K562 (cell line): ENCODE results near the gene ATG13. TPM values are rescaled to one million over a fixed set of nuclear protein-coding genes. Genes with fewer than 3 reads are reported as not detected.

Experiments used
- ATAC-seq: fragments of 200-7000 bp; cut with Tn5 transposase; 3 replicates; pipeline ENCODE4 v1.9.1; 2020; ENCODE audit warnings: moderate library complexity
- BruUV-seq: library from RNA; stranded (reverse); fragments of 400-500 nt; replicated peaks from 2 replicates; lab custom pipeline; 2021; lab: Mats Ljungman, UMichigan
- CTCF ChIA-PET: fragments of 300-600 bp; formaldehyde crosslinking; extraction: SDS; loops from one replicate; lab custom pipeline; 2021; ENCODE audit warnings: low intra/inter-chr PET ratio; lab: Yijun Ruan, JAX
- POLR2A ChIA-PET: fragments of 300-600, 350-650 bp; sonication (Branson Sonifier 250); formaldehyde crosslinking; extraction: SDS; loops from one replicate; lab custom pipeline; 2021; ENCODE audit warnings: antibody characterized with exemption, inconsistent platforms; lab: Yijun Ruan, JAX
- DNase-seq, 4 experiments: peaks; one replicate each; pipeline versions ENCODE4 v3.0.0 to v3.0.0-alpha.2; 2011 to 2018; ENCODE audit warnings: low spot score in 3 of 4, mixed read lengths in 3 of 4; ENCODE audit errors: extremely low read depth in 1 of 4
- FAIRE-seq: peaks from 2 replicates; lab custom pipeline; 2011; peaks lifted over from hg19 to GRCh38; lab: Jason Lieb, UNC
- H2AFZ ChIP-seq: 2 replicates; pipeline ENCODE4 v1.6.0; 2011; ENCODE audit warnings: low read depth, low read length, control low read depth, inconsistent platforms
- H3K27ac ChIP-seq: fragments of 200-600 bp; 3 replicates; pipeline ENCODE4 v1.8.0; 2011; ENCODE audit warnings: low read depth, mild to moderate bottlenecking, control low read depth, inconsistent platforms, low read length, moderate library complexity, mixed read lengths; ENCODE audit errors: extremely low read depth
- H3K27me3 ChIP-seq, 2 experiments: fragments of 300-600 bp in 1 of 2; 2 replicates in 1 of 2; 3 replicates in 1 of 2; pipeline versions ENCODE4 v1.6.0 to v1.8.0; 2011; ENCODE audit warnings: inconsistent platforms in 2 of 2, low read length in 2 of 2, mild to moderate bottlenecking in 1 of 2, mixed read lengths in 1 of 2, moderate library complexity in 1 of 2; ENCODE audit not compliant: control insufficient read depth in 2 of 2, insufficient read depth in 2 of 2
- H3K36me3 ChIP-seq: fragments of 300-600 bp; 3 replicates; pipeline ENCODE4 v1.8.0; 2011; ENCODE audit warnings: mild to moderate bottlenecking, low read length, inconsistent platforms; ENCODE audit not compliant: control insufficient read depth, insufficient read depth
- H3K4me1 ChIP-seq, 2 experiments: fragments of 200-600 bp in 1 of 2; replicated peaks in 1 of 2; 2 replicates in 1 of 2; 3 replicates in 1 of 2; pipeline versions ENCODE4 v1.5.1 to v1.8.0; 2011; ENCODE audit warnings: inconsistent platforms in 2 of 2, low read length in 2 of 2, mild to moderate bottlenecking in 1 of 2, mixed read lengths in 1 of 2, moderate library complexity in 1 of 2; ENCODE audit not compliant: control insufficient read depth in 2 of 2, insufficient read depth in 2 of 2
- H3K4me2 ChIP-seq: 2 replicates; pipeline ENCODE4 v1.6.1; 2011; ENCODE audit warnings: low read length, control low read depth, inconsistent platforms, mixed read lengths; ENCODE audit not compliant: insufficient read depth
- H3K4me3 ChIP-seq: fragments of 200-600 bp; sonication (generic), shearing (Covaris generic); 2 replicates; pipeline ENCODE4 v1.5.1; 2016; ENCODE audit warnings: control low read depth, inconsistent platforms
- H3K79me2 ChIP-seq: fragments of 200-600 bp; 3 replicates; pipeline ENCODE4 v1.8.0; 2011; ENCODE audit warnings: low read length, inconsistent platforms; ENCODE audit not compliant: control insufficient read depth, insufficient read depth
- H3K9ac ChIP-seq, 2 experiments: 2 replicates each; pipeline versions ENCODE4 v1.6.0 to v1.6.1; 2011; ENCODE audit warnings: low read depth in 2 of 2, low read length in 2 of 2, control low read depth in 1 of 2, inconsistent platforms in 1 of 2, mild to moderate bottlenecking in 1 of 2, mixed read lengths in 1 of 2; ENCODE audit not compliant: insufficient read depth in 1 of 2
- H3K9me1 ChIP-seq: one replicate; pipeline ENCODE4 v1.6.0; 2011; ENCODE audit warnings: inconsistent platforms, mild to moderate bottlenecking, low read length, moderate library complexity; ENCODE audit not compliant: control insufficient read depth, insufficient read depth
- H3K9me3 ChIP-seq: replicated peaks from 2 replicates; pipeline ENCODE4 v1.5.1; 2011; ENCODE audit warnings: low read depth, low read length, inconsistent platforms; ENCODE audit not compliant: control insufficient read depth, insufficient read depth
- H4K20me1 ChIP-seq: replicated peaks from 2 replicates; pipeline ENCODE4 v1.6.1; 2011; ENCODE audit warnings: low read length, inconsistent platforms, mixed read lengths; ENCODE audit not compliant: control insufficient read depth, insufficient read depth
- BRD9 ChIP-seq: fragments of 450-650 bp; IDR thresholded peaks from 2 replicates; pipeline ENCODE4 v1.6.1; 2018; ENCODE audit warnings: low read depth; ENCODE audit not compliant: partially characterized antibody
- DPF2 ChIP-seq: fragments of 450-650 bp; IDR thresholded peaks from 2 replicates; pipeline ENCODE4 v1.6.1; 2016
- EP400 ChIP-seq: fragments of 450-650 bp; IDR thresholded peaks from 2 replicates; pipeline ENCODE4 v1.6.1; 2017; ENCODE audit warnings: antibody characterized with exemption, mild to moderate bottlenecking, moderate library complexity
- FOXJ2 ChIP-seq: fragments of 200-800 bp; sonication (Bioruptor generic); IDR thresholded peaks from 2 replicates; pipeline ENCODE4 v1.6.1; 2016; ENCODE audit warnings: missing genetic modification characterization, missing compliant biosample characterization
- GABPA ChIP-seq: fragments of 200-800 bp; sonication (Bioruptor generic); conservative IDR thresholded peaks from 2 replicates; pipeline ENCODE4 v1.6.1; 2016; ENCODE audit warnings: low read depth, missing genetic modification characterization, missing compliant biosample characterization
- GTF2F1 ChIP-seq: IDR thresholded peaks from 2 replicates; pipeline ENCODE4 v1.6.1; 2011; ENCODE audit warnings: low read depth, low read length, improper control_type of control experiment
- KAT8 ChIP-seq: fragments of 450-650 bp; IDR thresholded peaks from 2 replicates; pipeline ENCODE4 v1.6.1; 2016; ENCODE audit warnings: low read depth, mild to moderate bottlenecking
- KHSRP ChIP-seq: fragments of 450-650 bp; IDR thresholded peaks from 2 replicates; pipeline ENCODE4 v1.6.1; 2017
- PTTG1 ChIP-seq: fragments of 450-650 bp; IDR thresholded peaks from 2 replicates; pipeline ENCODE4 v1.6.1; 2016; ENCODE audit warnings: low read depth, mild to moderate bottlenecking, missing genetic modification characterization, missing compliant biosample characterization
- SRSF1 ChIP-seq: fragments of 200-400 bp; formaldehyde crosslinking; IDR thresholded peaks from 2 replicates; pipeline ENCODE4 v1.6.1; 2017; ENCODE audit warnings: mild to moderate bottlenecking, low read depth, low read length, moderate library complexity
- TAF7 ChIP-seq: fragments of 450-650 bp; IDR thresholded peaks from 2 replicates; pipeline ENCODE4 v1.6.1; 2016; ENCODE audit warnings: missing genetic modification characterization, missing compliant biosample characterization
- TCFL5 ChIP-seq: fragments of 250-450 bp; sonication (Bioruptor Pico); conservative IDR thresholded peaks from 2 replicates; pipeline ENCODE4 v1.6.1; 2021; ENCODE audit warnings: mild to moderate bottlenecking, moderate library complexity, matching md5 sums
- U2AF2 ChIP-seq: fragments of 200-400 bp; formaldehyde crosslinking; optimal IDR thresholded peaks from 2 replicates; pipeline ENCODE3; 2017; ENCODE audit warnings: low read depth, mild to moderate bottlenecking, low read length
- ZNF57 ChIP-seq: fragments of 450-650 bp; formaldehyde crosslinking; IDR thresholded peaks from 2 replicates; pipeline ENCODE4 v1.4.0; 2020; ENCODE audit warnings: mild to moderate bottlenecking, moderate library complexity
- ZNF830 ChIP-seq: fragments of 250-450 bp; sonication (Bioruptor Pico); IDR thresholded peaks from 2 replicates; pipeline ENCODE4 v1.5.0; 2021; ENCODE audit warnings: mild to moderate bottlenecking
- WGBS: fragments of 100-300 bp; shearing (Covaris generic); methylation state at CpG from one replicate; pipeline ENCODE4 v1.1.6; 2016; ENCODE audit warnings: low coverage, mixed read lengths; ENCODE audit not compliant: insufficient coverage; ENCODE audit errors: missing lambda C conversion rate; 5-methylcytosine and 5-hydroxymethylcytosine counted together
- in situ Hi-C: fragments of 300-500 bp; cut with MboI; formaldehyde crosslinking; loops from 4 replicates; pipeline ENCODE4 v1.15.0; 2018; ENCODE audit warnings: inconsistent platforms, mixed read lengths
- intact Hi-C: fragments of 100-400 bp; cut with micrococcal nuclease; formaldehyde crosslinking; loops from 2 replicates; pipeline ENCODE4 v1.14.2; 2022
- polyA plus RNA-seq, 8 experiments: library from polyadenylated mRNA; depleted of rRNA in 4 of 8; stranded (reverse) in 5 of 8; unstranded in 3 of 8; fragments of >200 nt; fragmentation: Nextera tagmentation in 2 of 8; fragmentation: Illumina TruSeq in 1 of 8; extraction: Ambion mirVana in 2 of 8; extraction: Trizol in 1 of 8; gene quantifications; 2 replicates each; pipeline versions ENCODE4 v1.2.1 to v1.2.3, GENCODE V29; 2011 to 2014; ENCODE audit warnings: inconsistent platforms in 1 of 8, missing spikeins in 1 of 8
- total RNA-seq, 7 experiments: library from RNA; depleted of rRNA in 6 of 7; stranded (reverse); fragments of >200 nt in 6 of 7; fragmentation: Illumina TruSeq in 2 of 7; extraction: Trizol in 2 of 7; gene quantifications; 2 replicates each; pipeline versions ENCODE4 v1.2.1 to v1.2.3, GENCODE V29; 2011 to 2021; ENCODE audit warnings: low replicate concordance in 1 of 7

ATG13 gene
- total and polyA plus RNA-seq, 9 of the 15 experiments (the other 6 are each of a cell fraction or from before 2014, with no cell fraction given) = 13.1 to 61.5 (median 36.5) TPM

- TF ChIP-seq GABPA (tag) (no peak), GTF2F1 (no peak), TAF7 (tag) (peak; percentile 28; the same call in 1 of the 2 replicates), ZNF57 (CRISPR knock-in tag) (no peak), U2AF2 (no peak), ZNF830 (CRISPR knock-in tag) (no peak), KHSRP (no peak)
- TF ChIP-seq, all 486 proteins: peak for 149
Measured at GRCh38 chr11:46593550-46594373, 23.6 kb upstream of the ATG13 start, which contains the start of gene AMBRA1 (continued).

- CTCF ChIA-PET = no interaction called here
- 19% methylated on average over 3 of the region's 3 CpGs for WGBS
- Histone ChIP-seq H3K4me3 (peak overlapping the region; percentile 97), H3K79me2 (peaks cover 44% of the 10 kb centered on the region), H3K9ac (peak overlapping the region in 1 of 2 experiments; percentile 86; a peak in 2 of 4 replicates), H4K20me1 (0 out of 2 replicates have a peak, but pooled peaks cover 6% of the 10 kb centered on the region), H2AFZ (peak overlapping the region; percentile 97), H3K9me1 (no peaks in the 10 kb centered on the region), H3K4me2 (peak overlapping the region; percentile 98), H3K4me1 (peaks cover 25 to 33% of the 10 kb centered on the region in 2 experiments), H3K36me3 (peaks cover 3% of the 10 kb centered on the region; the same call in 1 of the 3 replicates), H3K27ac (peak overlapping the region; percentile 78), H3K27me3 (no peaks in the 10 kb centered on the region), H3K9me3 (no peaks in the 10 kb centered on the region)
- ATAC-seq (no peak), DNase-seq (no peak), FAIRE-seq (no peak)
- BruUV-seq = no TSS peak
- intact Hi-C loops = loop anchor here (5.0 kb wide), 2 partner anchors 37 to 52 kb away; no protein-coding TSS in a partner anchor
- in situ Hi-C loops = no loop called here
- POLR2A ChIA-PET = interaction anchor here (0.6 to 2.0 kb wide), 10 partner anchors 15 to 1646 kb away, joined by 3 to 21 read pairs (median 7); partner anchors contain the start of gene ATG13
- TF ChIP-seq DPF2 (0 out of 2 replicates have a peak, but pooled peaks have one; percentile 3), SRSF1 (no peak), TCFL5 (CRISPR knock-in tag) (no peak), FOXJ2 (tag) (peak; percentile 53; the same call in 1 of the 2 replicates), PTTG1 (tag) (no peak), KAT8 (0 out of 2 replicates have a peak, but pooled peaks have one; percentile 26), EP400 (peak; percentile 13; the same call in 1 of the 2 replicates), BRD9 (peak; percentile 12)
Measured at GRCh38 chr11:46594374-46594700, 23.0 kb upstream of the ATG13 start.
